ENCODE measurements around the gene DNAJC2.

Gene DNAJC2

DNA sequence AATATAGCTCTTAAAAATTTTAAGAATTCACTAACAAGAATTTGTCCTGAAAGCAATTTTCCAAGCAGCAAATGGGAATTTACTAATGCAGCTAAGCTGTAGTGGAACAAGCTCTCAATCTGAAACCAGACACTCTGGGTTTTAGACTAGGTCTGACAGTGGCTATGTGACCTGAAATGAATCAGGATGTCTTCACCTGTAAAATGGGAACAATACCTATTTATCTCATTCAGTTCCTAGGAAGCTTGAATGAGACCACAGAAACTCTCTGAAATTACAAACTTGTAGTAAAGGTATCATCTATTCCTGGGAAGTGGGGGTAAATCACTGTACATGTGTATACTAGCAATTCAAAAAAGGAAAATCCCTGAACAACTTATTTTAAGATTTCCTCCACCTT, 1.2 kb downstream of the DNAJC2 start:
- peak overlapping the region; percentile 83 for H3K9ac ChIP-seq (ENCODE audit: low read length)
- peaks cover 5% of the 10 kb centered on the region; the same call in 1 of the 2 replicates for H3K36me3 ChIP-seq (replicated peaks; ENCODE audit: insufficient read depth, low read length)
- peak overlapping the region; percentile 97 for H3K4me3 ChIP-seq (ENCODE audit: low read length)
- no peaks in the 10 kb centered on the region for H3K9me2 ChIP-seq (replicated peaks; ENCODE audit: insufficient read depth, low read length)
- peaks cover 35% of the 10 kb centered on the region for H3F3A ChIP-seq (ENCODE audit: insufficient read depth, low read length)
- H3K9me3 ChIP-seq (replicated peaks; ENCODE audit: insufficient read depth, low read length), result no peaks in the 10 kb centered on the region
- H3K4me2 ChIP-seq (ENCODE audit: low read depth, low read length), result peak overlapping the region; percentile 99
- TF ChIP-seq, protein P1, sequence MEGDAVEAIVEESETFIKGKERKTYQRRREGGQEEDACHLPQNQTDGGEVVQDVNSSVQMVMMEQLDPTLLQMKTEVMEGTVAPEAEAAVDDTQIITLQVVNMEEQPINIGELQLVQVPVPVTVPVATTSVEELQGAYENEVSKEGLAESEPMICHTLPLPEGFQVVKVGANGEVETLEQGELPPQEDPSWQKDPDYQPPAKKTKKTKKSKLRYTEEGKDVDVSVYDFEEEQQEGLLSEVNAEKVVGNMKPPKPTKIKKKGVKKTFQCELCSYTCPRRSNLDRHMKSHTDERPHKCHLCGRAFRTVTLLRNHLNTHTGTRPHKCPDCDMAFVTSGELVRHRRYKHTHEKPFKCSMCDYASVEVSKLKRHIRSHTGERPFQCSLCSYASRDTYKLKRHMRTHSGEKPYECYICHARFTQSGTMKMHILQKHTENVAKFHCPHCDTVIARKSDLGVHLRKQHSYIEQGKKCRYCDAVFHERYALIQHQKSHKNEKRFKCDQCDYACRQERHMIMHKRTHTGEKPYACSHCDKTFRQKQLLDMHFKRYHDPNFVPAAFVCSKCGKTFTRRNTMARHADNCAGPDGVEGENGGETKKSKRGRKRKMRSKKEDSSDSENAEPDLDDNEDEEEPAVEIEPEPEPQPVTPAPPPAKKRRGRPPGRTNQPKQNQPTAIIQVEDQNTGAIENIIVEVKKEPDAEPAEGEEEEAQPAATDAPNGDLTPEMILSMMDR (IDR thresholded peaks at IDR 0.05; ENCODE audit: low read length), result no peak
- TF ChIP-seq EZH2 (optimal IDR thresholded peaks at IDR 0.05; ENCODE audit: low read depth, low read length), result no peak
- TF ChIP-seq EZH2phosphoT487 (IDR thresholded peaks at IDR 0.05; ENCODE audit: low read length), result no peak
- no peaks in the 10 kb centered on the region for H3K27me3 ChIP-seq (replicated peaks; ENCODE audit: insufficient read depth, low read length)
- H4K20me1 ChIP-seq (ENCODE audit: insufficient read depth, low read length), result no peaks in the 10 kb centered on the region
- peaks cover 22% of the 10 kb centered on the region for H3K4me1 ChIP-seq (ENCODE audit: low read length)
- peak overlapping the region; percentile 94; the same call in 1 of the 2 replicates for H2AFZ ChIP-seq (ENCODE audit: low read length)
- no peak for DNase-seq
- peaks cover 73% of the 10 kb centered on the region for H3K79me2 ChIP-seq (ENCODE audit: low read length)
- H3K27ac ChIP-seq (ENCODE audit: low read length), result peak overlapping the region; percentile 59; the same call in 1 of the 2 replicates

GRCh38 chr7:103341466-103341865, 3.1 kb downstream of the DNAJC2 start:
- Histone ChIP-seq H4K20me1 (ENCODE audit: insufficient read depth, low read length) (no peaks in the 10 kb centered on the region), H3K27ac (ENCODE audit: low read length) (no peak overlapping the region), H3K4me3 (ENCODE audit: low read length) (no peak overlapping the region), H2AFZ (ENCODE audit: low read length) (no peak overlapping the region), H3F3A (ENCODE audit: insufficient read depth, low read length) (peaks cover 17% of the 10 kb centered on the region), H3K9me2 (replicated peaks; ENCODE audit: insufficient read depth, low read length) (no peaks in the 10 kb centered on the region), H3K4me1 (ENCODE audit: low read length) (peaks cover 13% of the 10 kb centered on the region), H3K79me2 (ENCODE audit: low read length) (peaks cover 70% of the 10 kb centered on the region), H3K9ac (ENCODE audit: low read length) (no peak overlapping the region), H3K4me2 (ENCODE audit: low read depth, low read length) (no peak overlapping the region), H3K27me3 (replicated peaks; ENCODE audit: insufficient read depth, low read length) (no peaks in the 10 kb centered on the region), H3K9me3 (replicated peaks; ENCODE audit: insufficient read depth, low read length) (no peaks in the 10 kb centered on the region), H3K36me3 (replicated peaks; ENCODE audit: insufficient read depth, low read length) (peaks cover 18% of the 10 kb centered on the region)
- TF ChIP-seq, protein P1 (IDR thresholded peaks at IDR 0.05; ENCODE audit: low read length), result no peak
- TF ChIP-seq EZH2phosphoT487 (IDR thresholded peaks at IDR 0.05; ENCODE audit: low read length) (no peak), EZH2 (optimal IDR thresholded peaks at IDR 0.05; ENCODE audit: low read depth, low read length) (no peak)
- DNase-seq, result no peak

DNA sequence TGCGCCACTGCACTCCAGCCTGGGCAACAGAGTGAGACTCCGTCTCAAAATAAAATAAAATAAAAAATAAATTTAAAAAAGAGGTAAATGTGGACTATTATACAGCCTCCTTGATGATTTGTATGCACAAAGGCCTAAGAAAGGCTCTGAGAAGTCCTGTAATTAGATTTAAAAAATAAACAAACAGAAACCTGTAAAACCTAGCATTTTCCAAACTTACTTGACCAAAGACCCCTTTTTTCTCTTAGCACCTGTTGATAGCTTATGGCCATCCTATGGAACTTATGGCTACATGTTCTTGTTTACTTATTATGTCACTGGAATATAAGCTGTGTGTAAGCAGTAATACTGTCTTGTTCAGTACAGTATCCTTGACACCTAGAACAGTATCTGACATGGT, 5.7 kb downstream of the DNAJC2 start:
- H3K4me2 ChIP-seq (ENCODE audit: low read depth, low read length), result no peak overlapping the region
- no peaks in the 10 kb centered on the region for H4K20me1 ChIP-seq (ENCODE audit: insufficient read depth, low read length)
- H3K9ac ChIP-seq (ENCODE audit: low read length), result no peak overlapping the region
- peaks cover 19% of the 10 kb centered on the region for H3K36me3 ChIP-seq (replicated peaks; ENCODE audit: insufficient read depth, low read length)
- H2AFZ ChIP-seq (ENCODE audit: low read length), result no peak overlapping the region
- no peak overlapping the region for H3K4me3 ChIP-seq (ENCODE audit: low read length)
- peaks cover 73% of the 10 kb centered on the region for H3K79me2 ChIP-seq (ENCODE audit: low read length)
- no peaks in the 10 kb centered on the region for H3K9me3 ChIP-seq (replicated peaks; ENCODE audit: insufficient read depth, low read length)
- peaks cover 4% of the 10 kb centered on the region for H3F3A ChIP-seq (ENCODE audit: insufficient read depth, low read length)
- no peaks in the 10 kb centered on the region for H3K27me3 ChIP-seq (replicated peaks; ENCODE audit: insufficient read depth, low read length)
- no peak for DNase-seq
- TF ChIP-seq EZH2phosphoT487 (IDR thresholded peaks at IDR 0.05; ENCODE audit: low read length) (no peak), EZH2 (optimal IDR thresholded peaks at IDR 0.05; ENCODE audit: low read depth, low read length) (no peak)
- TF ChIP-seq, protein P1 (IDR thresholded peaks at IDR 0.05; ENCODE audit: low read length), result no peak
- no peak overlapping the region for H3K27ac ChIP-seq (ENCODE audit: low read length)
- H3K9me2 ChIP-seq (replicated peaks; ENCODE audit: insufficient read depth, low read length), result no peaks in the 10 kb centered on the region
- peaks cover 6% of the 10 kb centered on the region; the same call in 1 of the 2 replicates for H3K4me1 ChIP-seq (ENCODE audit: low read length)

Measured in MM.1S (cell line).